ENCODE measurements around the gene MRPS27. TPM values are rescaled to one million over a fixed set of nuclear protein-coding genes. Genes with fewer than 3 reads are reported as not detected.

MRPS27 gene
- total RNA-seq, 6 experiments from 2014 or later, result 28.6 to 40.3 (median 36.0) TPM

DNA sequence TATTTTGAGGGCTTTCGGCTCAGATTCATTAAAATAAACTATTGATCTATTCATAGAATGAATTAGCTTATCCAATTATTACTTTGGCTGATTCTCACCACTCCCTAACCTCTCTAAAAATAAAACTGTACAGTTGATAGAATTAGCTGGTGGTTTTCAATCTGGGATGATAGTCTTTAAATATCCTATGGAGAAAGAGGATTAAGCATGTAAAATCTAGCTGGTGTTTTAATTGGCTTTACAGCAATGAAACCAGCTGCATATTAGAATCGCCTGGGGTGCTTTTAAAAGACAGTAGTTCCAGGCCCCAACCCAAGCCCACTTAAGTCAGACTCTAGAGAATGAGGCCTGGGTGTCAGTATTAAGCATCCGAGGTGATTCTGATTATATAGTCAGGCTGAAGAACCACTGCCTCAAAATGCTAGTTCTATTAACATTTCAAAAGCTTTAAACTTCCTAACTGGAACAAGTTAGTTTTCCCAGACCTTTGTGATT lies 117.7 kb downstream of the MRPS27 start:
- Histone ChIP-seq H3K27me3 (no peaks in the 10 kb centered on the region), H3K4me3 (no peak overlapping the region), H3K27ac (no peak overlapping the region), H3K4me1 (no peaks in the 10 kb centered on the region), H3K9me3 (no peaks in the 10 kb centered on the region), H3K36me3 (no peaks in the 10 kb centered on the region)
- intact Hi-C loops (cut with DNase I), result no loop called here
- DNase-seq (no peak), ATAC-seq (no peak)
- TF ChIP-seq, protein P1, sequence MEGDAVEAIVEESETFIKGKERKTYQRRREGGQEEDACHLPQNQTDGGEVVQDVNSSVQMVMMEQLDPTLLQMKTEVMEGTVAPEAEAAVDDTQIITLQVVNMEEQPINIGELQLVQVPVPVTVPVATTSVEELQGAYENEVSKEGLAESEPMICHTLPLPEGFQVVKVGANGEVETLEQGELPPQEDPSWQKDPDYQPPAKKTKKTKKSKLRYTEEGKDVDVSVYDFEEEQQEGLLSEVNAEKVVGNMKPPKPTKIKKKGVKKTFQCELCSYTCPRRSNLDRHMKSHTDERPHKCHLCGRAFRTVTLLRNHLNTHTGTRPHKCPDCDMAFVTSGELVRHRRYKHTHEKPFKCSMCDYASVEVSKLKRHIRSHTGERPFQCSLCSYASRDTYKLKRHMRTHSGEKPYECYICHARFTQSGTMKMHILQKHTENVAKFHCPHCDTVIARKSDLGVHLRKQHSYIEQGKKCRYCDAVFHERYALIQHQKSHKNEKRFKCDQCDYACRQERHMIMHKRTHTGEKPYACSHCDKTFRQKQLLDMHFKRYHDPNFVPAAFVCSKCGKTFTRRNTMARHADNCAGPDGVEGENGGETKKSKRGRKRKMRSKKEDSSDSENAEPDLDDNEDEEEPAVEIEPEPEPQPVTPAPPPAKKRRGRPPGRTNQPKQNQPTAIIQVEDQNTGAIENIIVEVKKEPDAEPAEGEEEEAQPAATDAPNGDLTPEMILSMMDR (IDR thresholded peaks at IDR 0.05), result no peak
- no peak for TF ChIP-seq POLR2A (IDR thresholded peaks at IDR 0.05)
- WGBS (ENCODE audit: insufficient coverage, low coverage, low lambda C conversion rate, missing lambda C conversion rate), result 88% methylated on average over 1 of the region's 3 CpGs

DNA sequence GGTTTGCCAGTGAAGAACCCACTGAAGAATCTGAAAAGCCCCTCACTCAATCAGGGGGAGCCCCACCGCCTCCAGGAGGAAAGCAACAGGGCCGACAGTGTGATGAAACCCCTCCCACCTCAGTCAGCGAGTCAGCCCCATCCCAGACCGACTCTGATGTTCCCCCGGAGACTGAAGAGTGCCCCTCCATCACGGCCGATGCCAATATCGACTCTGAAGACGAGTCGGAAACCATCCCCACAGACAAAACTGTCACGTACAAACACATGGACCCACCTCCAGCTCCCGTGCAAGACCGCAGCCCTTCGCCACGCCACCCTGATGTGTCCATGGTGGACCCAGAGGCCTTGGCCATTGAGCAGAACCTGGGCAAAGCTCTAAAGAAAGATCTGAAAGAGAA lies 120.4 kb downstream of the MRPS27 start:
- WGBS (ENCODE audit: insufficient coverage, low coverage, low lambda C conversion rate, missing lambda C conversion rate), result 90% methylated on average over 12 of the region's 15 CpGs
- Histone ChIP-seq H3K27me3 (no peaks in the 10 kb centered on the region), H3K36me3 (no peaks in the 10 kb centered on the region), H3K4me3 (no peak overlapping the region), H3K27ac (no peak overlapping the region), H3K9me3 (no peaks in the 10 kb centered on the region), H3K4me1 (no peaks in the 10 kb centered on the region)
- ATAC-seq, result no peak
- no peak for DNase-seq
- intact Hi-C loops (cut with DNase I), result no loop called here
- no peak for TF ChIP-seq POLR2A (IDR thresholded peaks at IDR 0.05)
- TF ChIP-seq, protein P1 (IDR thresholded peaks at IDR 0.05), result no peak

DNA sequence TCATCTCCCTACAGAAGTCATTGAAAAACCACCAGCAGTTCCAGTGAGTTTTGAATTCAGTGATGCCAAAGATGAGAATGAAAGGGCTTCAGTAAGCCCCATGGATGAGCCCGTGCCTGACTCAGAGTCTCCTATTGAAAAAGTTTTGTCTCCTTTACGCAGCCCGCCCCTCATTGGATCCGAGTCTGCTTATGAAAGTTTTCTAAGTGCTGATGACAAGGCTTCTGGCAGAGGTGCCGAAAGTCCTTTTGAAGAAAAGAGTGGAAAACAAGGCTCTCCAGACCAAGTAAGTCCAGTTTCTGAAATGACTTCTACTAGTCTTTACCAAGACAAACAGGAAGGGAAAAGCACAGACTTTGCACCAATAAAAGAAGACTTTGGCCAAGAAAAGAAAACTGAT lies 122.6 kb downstream of the MRPS27 start:
- DNase-seq, result no peak
- Histone ChIP-seq H3K27ac (no peak overlapping the region), H3K4me3 (no peak overlapping the region), H3K27me3 (no peaks in the 10 kb centered on the region), H3K4me1 (no peaks in the 10 kb centered on the region), H3K36me3 (no peaks in the 10 kb centered on the region), H3K9me3 (no peaks in the 10 kb centered on the region)
- TF ChIP-seq, protein P1 (IDR thresholded peaks at IDR 0.05), result no peak
- TF ChIP-seq POLR2A (IDR thresholded peaks at IDR 0.05), result no peak
- ATAC-seq, result no peak
- intact Hi-C loops (cut with DNase I), result no loop called here
- 67% methylated on average over 4 of the region's 5 CpGs for WGBS (ENCODE audit: insufficient coverage, low coverage, low lambda C conversion rate, missing lambda C conversion rate)

DNA sequence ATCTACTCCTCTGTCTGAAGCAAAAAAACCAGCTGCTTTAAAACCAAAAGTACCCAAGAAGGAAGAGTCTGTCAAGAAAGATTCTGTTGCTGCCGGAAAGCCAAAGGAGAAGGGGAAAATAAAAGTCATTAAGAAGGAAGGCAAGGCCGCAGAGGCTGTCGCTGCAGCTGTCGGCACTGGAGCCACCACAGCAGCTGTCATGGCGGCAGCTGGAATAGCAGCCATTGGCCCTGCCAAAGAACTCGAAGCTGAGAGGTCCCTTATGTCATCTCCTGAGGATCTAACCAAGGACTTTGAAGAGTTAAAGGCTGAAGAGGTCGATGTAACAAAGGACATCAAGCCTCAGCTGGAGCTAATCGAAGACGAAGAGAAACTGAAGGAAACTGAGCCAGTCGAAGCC lies 124.5 kb downstream of the MRPS27 start:
- no peak overlapping the region for H3K4me3 ChIP-seq
- DNase-seq (no peak), ATAC-seq (no peak)
- no peak for TF ChIP-seq POLR2A (IDR thresholded peaks at IDR 0.05)
- TF ChIP-seq, protein P1 (IDR thresholded peaks at IDR 0.05), result no peak
- H3K4me1 ChIP-seq, result no peaks in the 10 kb centered on the region
- H3K9me3 ChIP-seq, result no peaks in the 10 kb centered on the region
- 80% methylated on average over 9 of the region's 10 CpGs for WGBS (ENCODE audit: insufficient coverage, low coverage, low lambda C conversion rate, missing lambda C conversion rate)
- no peak overlapping the region for H3K27ac ChIP-seq
- intact Hi-C loops (cut with DNase I), result no loop called here
- H3K27me3 ChIP-seq, result no peaks in the 10 kb centered on the region
- H3K36me3 ChIP-seq, result no peaks in the 10 kb centered on the region

DNA sequence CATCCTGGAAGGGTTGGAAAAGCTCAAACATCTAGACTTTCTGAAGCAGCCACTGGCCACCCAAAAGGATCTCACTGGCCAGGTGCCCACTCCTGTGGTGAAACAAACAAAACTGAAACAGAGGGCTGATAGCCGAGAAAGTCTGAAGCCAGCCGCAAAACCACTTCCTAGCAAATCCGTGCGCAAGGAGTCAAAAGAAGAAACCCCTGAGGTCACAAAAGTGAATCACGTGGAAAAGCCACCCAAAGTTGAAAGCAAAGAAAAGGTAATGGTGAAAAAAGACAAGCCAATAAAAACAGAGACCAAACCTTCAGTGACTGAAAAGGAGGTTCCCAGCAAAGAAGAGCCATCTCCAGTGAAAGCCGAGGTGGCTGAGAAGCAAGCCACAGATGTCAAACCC lies 125.2 kb downstream of the MRPS27 start:
- H3K36me3 ChIP-seq, result no peaks in the 10 kb centered on the region
- H3K27me3 ChIP-seq, result no peaks in the 10 kb centered on the region
- DNase-seq (no peak), ATAC-seq (no peak)
- WGBS (ENCODE audit: insufficient coverage, low coverage, low lambda C conversion rate, missing lambda C conversion rate), result 70% methylated on average over 6 of the region's 6 CpGs
- TF ChIP-seq POLR2A (IDR thresholded peaks at IDR 0.05), result no peak
- TF ChIP-seq, protein P1 (IDR thresholded peaks at IDR 0.05), result no peak
- no peak overlapping the region for H3K27ac ChIP-seq
- H3K4me3 ChIP-seq, result no peak overlapping the region
- no peaks in the 10 kb centered on the region for H3K9me3 ChIP-seq
- no peaks in the 10 kb centered on the region for H3K4me1 ChIP-seq
- intact Hi-C loops (cut with DNase I), result no loop called here
